HAP-1 (cell line): ENCODE results near the gene SLC35D3.
"Not testable (repeated sequence)": the region's sequence is repeated elsewhere in the genome, so short reads cannot be mapped to it uniquely, and the experiment has no call there.

Experiments used
- DNase-seq, 2 experiments: peaks; one replicate each; pipeline ENCODE4 v3.0.0-alpha.2; 2016 to 2020; ENCODE audit warnings: low spot score in 2 of 2
- H3K27me3 ChIP-seq: fragments of 250-450 bp; sonication (Bioruptor Pico); 2 replicates; pipeline ENCODE4 v1.5.1; 2020; ENCODE audit warnings: low read depth, mild to moderate bottlenecking, moderate library complexity
- H3K36me3 ChIP-seq: fragments of 250-450 bp; sonication (Bioruptor Pico); replicated peaks from 2 replicates; pipeline ENCODE4 v1.5.1; 2020; ENCODE audit warnings: mild to moderate bottlenecking
- H3K4me1 ChIP-seq: fragments of 250-450 bp; sonication (Bioruptor Pico); 2 replicates; pipeline ENCODE4 v1.5.1; 2020; ENCODE audit warnings: mild to moderate bottlenecking
- H3K4me3 ChIP-seq: fragments of 250-450 bp; sonication (Bioruptor Pico); 2 replicates; pipeline ENCODE4 v1.5.1; 2020; ENCODE audit warnings: mild to moderate bottlenecking, moderate library complexity
- H3K9me3 ChIP-seq: fragments of 250-450 bp; sonication (Bioruptor Pico); 2 replicates; pipeline ENCODE4 v1.5.1; 2020; ENCODE audit warnings: mild to moderate bottlenecking, moderate library complexity
- in situ Hi-C: fragments of 300-500 bp; cut with MboI; formaldehyde crosslinking; loops from 3 replicates; pipeline ENCODE4 v1.14.3; 2020; ENCODE audit warnings: low sequenced_read_pairs, inconsistent platforms, mixed read lengths

SLC35D3 gene

DNA sequence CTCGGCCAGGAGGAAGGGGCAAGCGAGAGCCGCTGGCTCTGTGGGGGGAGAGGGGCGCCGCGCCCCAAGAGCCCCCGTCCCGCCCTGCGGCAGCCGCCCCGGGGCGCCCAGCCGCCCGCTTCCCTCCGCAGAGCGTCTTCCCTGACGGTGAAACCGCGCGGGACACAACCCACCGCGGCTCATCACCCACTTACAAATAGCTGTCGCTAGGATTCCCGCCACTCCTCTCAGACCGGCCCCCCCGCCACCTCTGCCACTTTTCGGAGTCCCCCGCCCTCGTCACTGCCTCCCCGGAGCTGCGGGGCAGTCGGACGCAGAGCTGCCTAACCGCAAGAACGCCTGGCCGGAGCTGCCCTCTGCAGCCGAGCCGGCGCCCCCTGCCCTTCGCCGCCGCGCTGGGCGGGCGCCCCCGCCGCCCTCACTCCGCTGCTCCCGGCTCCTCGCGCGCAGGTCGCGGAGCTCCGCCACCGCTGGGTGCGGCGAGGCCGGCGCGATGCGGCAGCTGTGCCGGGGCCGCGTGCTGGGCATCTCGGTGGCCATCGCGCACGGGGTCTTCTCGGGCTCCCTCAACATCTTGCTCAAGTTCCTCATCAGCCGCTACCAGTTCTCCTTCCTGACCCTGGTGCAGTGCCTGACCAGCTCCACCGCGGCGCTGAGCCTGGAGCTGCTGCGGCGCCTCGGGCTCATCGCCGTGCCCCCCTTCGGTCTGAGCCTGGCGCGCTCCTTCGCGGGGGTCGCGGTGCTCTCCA is at the start of gene SLC35D3:
Gene SLC35D3, plus strand, starts transcription at position 366 of the 749 bp plus-strand sequence. Its CDS starts 128 bp downstream, at position 494.
- peak within 1 kb of the TSS; percentile 44 for H3K4me3 ChIP-seq
- in situ Hi-C loops = no loop called here

GRCh38 chr6:136873748-136874147 is 48.4 kb upstream of the SLC35D3 start:
- H3K9me3 ChIP-seq = peaks cover 3% of the 10 kb centered on the region; the same call in 1 of the 2 replicates
- no peaks in the 10 kb centered on the region for H3K4me1 ChIP-seq
- no peak for DNase-seq
- in situ Hi-C loops = no loop called here
- no peaks in the 10 kb centered on the region; the same call in 1 of the 2 replicates for H3K36me3 ChIP-seq
- no peaks in the 10 kb centered on the region for H3K27me3 ChIP-seq
- H3K4me3 ChIP-seq = no peak overlapping the region

More for the DNA sequence above, at the start of gene SLC35D3:
- Histone ChIP-seq H3K9me3 (no peaks in the 10 kb centered on the region), H3K36me3 (no peaks in the 10 kb centered on the region), H3K4me1 (no peaks in the 10 kb centered on the region), H3K27me3 (peaks cover 3% of the 10 kb centered on the region)
- peak in 1 of 2 experiments; percentile 60 for DNase-seq

DNA sequence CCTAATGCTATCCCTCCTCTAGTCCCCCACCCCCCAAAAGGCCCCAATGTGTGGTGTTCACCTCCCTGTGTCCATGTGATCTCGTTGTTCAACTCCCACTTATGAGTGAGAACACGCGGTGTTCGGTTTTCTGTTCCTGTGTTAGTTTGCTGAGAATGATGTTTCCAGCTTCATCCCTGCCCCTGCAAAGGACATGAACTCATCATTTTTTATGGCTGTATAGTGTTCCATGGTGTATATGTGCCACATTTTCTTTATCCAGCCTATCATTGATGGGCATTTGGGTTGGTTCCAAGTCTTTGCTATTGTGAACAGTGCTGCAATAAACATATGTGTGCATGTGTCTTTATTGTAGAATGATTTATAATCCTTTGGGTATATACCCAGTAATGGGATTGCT is 45.6 kb upstream of the SLC35D3 start:
- DNase-seq, H3K4me3 ChIP-seq, in situ Hi-C loops, H3K4me1 ChIP-seq, H3K27me3 ChIP-seq, H3K9me3 ChIP-seq, H3K36me3 ChIP-seq: not testable (repeated sequence)

GRCh38 chr6:136880748-136881460 is 41.2 kb upstream of the SLC35D3 start:
- Histone ChIP-seq H3K27me3 (no peaks in the 10 kb centered on the region), H3K36me3 (no peaks in the 10 kb centered on the region), H3K4me3 (no peak overlapping the region), H3K9me3 (no peaks in the 10 kb centered on the region), H3K4me1 (peaks cover 5% of the 10 kb centered on the region; the same call in 1 of the 2 replicates)
- in situ Hi-C loops = no loop called here
- no peak for DNase-seq

- no peak for DNase-seq
- Histone ChIP-seq H3K9me3 (no peaks in the 10 kb centered on the region), H3K4me3 (no peak overlapping the region), H3K36me3 (no peaks in the 10 kb centered on the region), H3K27me3 (no peaks in the 10 kb centered on the region), H3K4me1 (peaks cover 10% of the 10 kb centered on the region)
- in situ Hi-C loops = no loop called here
Measured at GRCh38 chr6:136886091-136886490, 36.0 kb upstream of the SLC35D3 start.

GRCh38 chr6:136887953-136888352 is 34.1 kb upstream of the SLC35D3 start:
- Histone ChIP-seq H3K4me3 (no peak overlapping the region), H3K4me1 (peaks cover 7% of the 10 kb centered on the region), H3K9me3 (no peaks in the 10 kb centered on the region), H3K36me3 (no peaks in the 10 kb centered on the region), H3K27me3 (no peaks in the 10 kb centered on the region)
- in situ Hi-C loops = no loop called here
- DNase-seq = no peak

DNA sequence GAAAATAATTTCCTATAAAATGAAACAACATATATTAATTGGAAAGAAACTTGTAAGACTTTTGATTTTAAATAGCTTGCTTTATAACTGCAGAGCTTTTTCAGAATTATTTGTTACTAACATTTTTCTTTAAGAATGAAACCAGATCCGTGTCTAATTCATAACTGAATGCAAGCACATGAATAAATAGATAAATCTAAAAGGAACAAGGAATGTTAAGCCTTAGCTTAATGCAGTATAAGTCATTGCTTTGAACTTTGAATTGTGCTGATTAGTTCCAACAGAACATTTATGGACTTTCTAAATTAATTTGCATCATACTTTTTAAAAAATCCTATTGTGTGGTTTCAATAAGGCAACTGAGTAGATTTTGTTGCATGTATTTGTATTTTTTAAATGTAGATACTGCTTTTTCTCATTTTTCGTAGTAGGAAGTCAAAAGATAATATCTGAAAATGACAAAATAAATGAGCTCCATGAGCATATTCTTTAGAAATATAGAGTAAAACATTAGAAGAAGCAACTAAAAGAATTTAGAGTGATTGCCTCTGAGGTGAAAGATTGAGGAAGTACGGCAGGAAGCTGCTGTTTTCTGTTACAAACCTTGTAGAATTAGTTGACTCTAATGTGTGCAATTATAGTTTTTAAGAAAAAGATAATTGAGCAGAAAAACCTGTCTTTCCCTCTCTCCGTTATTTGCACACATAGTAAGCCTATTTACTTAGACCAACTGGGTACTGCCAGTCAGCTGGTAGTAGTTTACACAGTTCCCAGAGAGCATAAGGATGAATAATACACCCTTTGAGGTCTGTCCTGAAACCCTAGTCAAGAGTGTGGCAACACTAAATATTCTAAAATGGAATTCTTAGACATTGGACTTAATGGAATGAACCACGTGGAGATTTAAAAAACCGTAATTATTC is 32.6 kb upstream of the SLC35D3 start:
- Histone ChIP-seq H3K27me3 (no peaks in the 10 kb centered on the region), H3K36me3 (no peaks in the 10 kb centered on the region), H3K9me3 (no peaks in the 10 kb centered on the region), H3K4me3 (no peak overlapping the region), H3K4me1 (peaks cover 7% of the 10 kb centered on the region)
- DNase-seq = peak in 1 of 2 experiments; percentile 15
- in situ Hi-C loops = no loop called here

DNA sequence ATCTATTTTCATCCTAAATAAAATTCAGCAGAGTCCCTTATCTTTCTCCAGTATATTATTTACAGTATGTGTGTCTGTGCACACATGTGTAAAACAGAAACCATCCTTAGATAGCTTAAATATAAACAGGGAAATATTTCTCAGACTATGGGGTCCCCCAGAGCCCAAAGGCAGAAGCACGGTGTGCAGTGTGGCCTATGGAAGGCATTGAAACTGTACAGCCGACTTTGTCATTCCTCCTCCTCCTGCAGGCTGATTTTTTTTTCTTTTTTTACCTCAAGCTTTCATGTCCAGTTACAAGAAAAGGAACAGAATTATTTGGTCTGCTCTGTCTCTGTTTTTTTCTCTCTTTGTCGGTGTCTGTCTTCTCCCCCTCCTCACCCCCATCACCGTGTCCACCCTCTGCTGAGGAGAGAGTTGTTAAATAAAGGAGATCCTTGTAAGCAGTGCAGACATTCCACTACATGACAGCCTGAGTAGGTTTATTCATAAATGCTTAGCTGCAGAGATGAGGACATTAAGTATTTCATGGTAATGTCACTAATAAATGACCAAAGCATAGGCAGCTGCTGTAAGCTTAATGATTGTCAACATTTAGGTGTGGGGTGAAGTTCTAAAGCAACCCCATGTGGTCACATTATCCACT is 31.8 kb upstream of the SLC35D3 start:
- H3K4me3 ChIP-seq = no peak overlapping the region
- H3K9me3 ChIP-seq = no peaks in the 10 kb centered on the region
- H3K36me3 ChIP-seq = no peaks in the 10 kb centered on the region
- H3K27me3 ChIP-seq = no peaks in the 10 kb centered on the region
- peaks cover 7% of the 10 kb centered on the region for H3K4me1 ChIP-seq
- no peak for DNase-seq
- in situ Hi-C loops = no loop called here

- Histone ChIP-seq H3K4me1 (peaks cover 7% of the 10 kb centered on the region), H3K27me3 (no peaks in the 10 kb centered on the region), H3K4me3 (no peak overlapping the region), H3K36me3 (no peaks in the 10 kb centered on the region), H3K9me3 (no peaks in the 10 kb centered on the region)
- in situ Hi-C loops = no loop called here
- DNase-seq = no peak
Measured at GRCh38 chr6:136890986-136891385, 31.1 kb upstream of the SLC35D3 start.

GRCh38 chr6:136893187-136893586 is 28.9 kb upstream of the SLC35D3 start:
- H3K4me3 ChIP-seq = no peak overlapping the region
- H3K36me3 ChIP-seq = no peaks in the 10 kb centered on the region
- H3K27me3 ChIP-seq = no peaks in the 10 kb centered on the region
- no peak for DNase-seq
- in situ Hi-C loops = no loop called here
- peaks cover 7% of the 10 kb centered on the region for H3K4me1 ChIP-seq
- H3K9me3 ChIP-seq = no peaks in the 10 kb centered on the region

GRCh38 chr6:136895901-136896300 is 26.2 kb upstream of the SLC35D3 start:
- H3K9me3 ChIP-seq = no peaks in the 10 kb centered on the region
- no peaks in the 10 kb centered on the region; the same call in 1 of the 2 replicates for H3K36me3 ChIP-seq
- no peaks in the 10 kb centered on the region for H3K27me3 ChIP-seq
- H3K4me3 ChIP-seq = no peak overlapping the region
- in situ Hi-C loops = no loop called here
- DNase-seq = no peak
- no peaks in the 10 kb centered on the region for H3K4me1 ChIP-seq

GRCh38 chr6:136897071-136897470 is 25.0 kb upstream of the SLC35D3 start:
- H3K9me3 ChIP-seq = no peaks in the 10 kb centered on the region
- H3K36me3 ChIP-seq = no peaks in the 10 kb centered on the region; the same call in 1 of the 2 replicates
- no peak overlapping the region for H3K4me3 ChIP-seq
- no peaks in the 10 kb centered on the region for H3K27me3 ChIP-seq
- in situ Hi-C loops = no loop called here
- H3K4me1 ChIP-seq = no peaks in the 10 kb centered on the region
- DNase-seq = no peak

DNA sequence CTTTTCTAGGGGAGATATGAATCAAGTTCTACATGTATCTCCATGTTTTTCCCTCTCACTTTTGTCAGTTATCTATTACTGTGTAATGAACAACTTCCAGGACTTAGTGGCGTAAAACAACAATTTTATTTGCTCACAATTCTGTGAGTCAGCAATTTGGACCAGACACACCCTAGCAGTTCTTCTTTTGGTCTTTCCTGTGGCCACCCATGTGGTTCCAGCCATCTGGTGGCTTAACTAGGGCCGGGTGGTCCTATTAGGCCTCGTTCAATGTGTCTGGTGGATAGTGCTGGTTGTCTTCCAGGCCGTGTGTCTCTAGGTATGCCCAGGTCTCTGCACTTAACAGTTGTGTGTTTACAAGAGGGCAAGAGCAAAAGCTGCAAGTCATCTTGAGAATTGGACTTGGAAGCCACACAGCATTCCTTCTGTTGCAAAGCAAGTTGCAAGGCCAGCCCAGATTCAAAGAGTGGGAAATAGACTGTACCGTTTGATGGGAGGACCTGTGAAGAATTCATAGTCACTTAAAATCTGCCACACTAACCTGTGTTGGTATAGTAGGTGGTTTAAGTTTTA is 20.8 kb upstream of the SLC35D3 start:
- H3K4me1 ChIP-seq = no peaks in the 10 kb centered on the region; the same call in 1 of the 2 replicates
- H3K9me3 ChIP-seq = no peaks in the 10 kb centered on the region
- DNase-seq = no peak
- in situ Hi-C loops = no loop called here
- H3K36me3 ChIP-seq = no peaks in the 10 kb centered on the region; the same call in 1 of the 2 replicates
- H3K4me3 ChIP-seq = no peak overlapping the region
- H3K27me3 ChIP-seq = no peaks in the 10 kb centered on the region
